Measurements from ENCODE around the gene CKAP2.
A peak's percentile ranks its signal among the peaks of the same experiment; 100 is the strongest.
"Not testable (repeated sequence)": the region's sequence is repeated elsewhere in the genome, so short reads cannot be mapped to it uniquely, and the experiment has no call there.

The CKAP2 gene, protein sequence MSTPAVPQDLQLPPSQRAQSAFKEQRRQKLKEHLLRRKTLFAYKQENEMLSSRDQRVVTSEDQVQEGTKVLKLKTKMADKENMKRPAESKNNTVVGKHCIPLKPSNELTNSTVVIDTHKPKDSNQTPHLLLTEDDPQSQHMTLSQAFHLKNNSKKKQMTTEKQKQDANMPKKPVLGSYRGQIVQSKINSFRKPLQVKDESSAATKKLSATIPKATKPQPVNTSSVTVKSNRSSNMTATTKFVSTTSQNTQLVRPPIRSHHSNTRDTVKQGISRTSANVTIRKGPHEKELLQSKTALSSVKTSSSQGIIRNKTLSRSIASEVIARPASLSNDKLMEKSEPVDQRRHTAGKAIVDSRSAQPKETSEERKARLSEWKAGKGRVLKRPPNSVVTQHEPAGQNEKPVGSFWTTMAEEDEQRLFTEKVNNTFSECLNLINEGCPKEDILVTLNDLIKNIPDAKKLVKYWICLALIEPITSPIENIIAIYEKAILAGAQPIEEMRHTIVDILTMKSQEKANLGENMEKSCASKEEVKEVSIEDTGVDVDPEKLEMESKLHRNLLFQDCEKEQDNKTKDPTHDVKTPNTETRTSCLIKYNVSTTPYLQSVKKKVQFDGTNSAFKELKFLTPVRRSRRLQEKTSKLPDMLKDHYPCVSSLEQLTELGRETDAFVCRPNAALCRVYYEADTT

GRCh38 chr13:52454820-52455676 lies at the start of gene CKAP2:
Gene CKAP2 (plus strand): TSS chr13:52455478. CDS start chr13:52455557, 79 bp downstream.
- peak; percentile 93 for DNase-seq

DNA sequence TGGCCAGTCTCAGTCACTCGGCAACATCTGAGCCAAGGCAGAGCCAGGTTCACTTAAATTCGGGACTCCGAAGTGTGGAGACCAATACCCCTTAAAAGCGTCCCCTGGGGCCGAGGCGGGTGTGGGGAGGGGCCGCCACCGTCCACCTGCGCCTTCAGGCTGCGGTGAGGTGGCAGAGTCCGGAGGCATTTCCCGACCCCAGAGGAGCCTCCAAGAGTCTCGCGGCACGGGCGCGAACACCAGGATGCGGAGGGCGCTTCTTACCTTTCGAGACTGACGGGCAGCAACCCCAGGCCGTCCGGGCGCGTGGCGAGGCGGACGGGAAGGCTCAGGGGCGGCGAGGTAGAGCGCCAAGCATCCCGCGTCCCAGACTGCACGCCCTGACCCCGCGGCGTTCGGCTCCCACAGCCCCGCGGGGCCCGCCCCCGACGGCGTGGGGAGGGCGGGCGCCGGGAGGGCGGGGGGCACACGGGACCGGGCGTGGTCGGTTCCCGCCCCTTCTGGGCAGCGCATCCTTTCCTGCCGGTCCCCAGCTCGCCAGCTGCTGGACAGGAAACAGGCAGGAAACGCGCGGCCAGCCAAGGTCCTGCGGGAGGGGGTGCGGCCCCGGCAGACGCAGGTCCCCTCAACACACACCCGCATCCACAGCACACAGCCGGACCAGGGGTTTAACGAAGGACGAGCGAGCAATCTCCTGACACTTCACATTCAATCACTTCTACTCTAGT lies 49.3 kb upstream of the CKAP2 start, which contains the start of gene THSD1:
TSS of gene THSD1 (minus strand) at position 406 of the 728 bp plus-strand sequence. CDS start 3,572 bp downstream, outside the sequence.
- no peak for DNase-seq

DNA sequence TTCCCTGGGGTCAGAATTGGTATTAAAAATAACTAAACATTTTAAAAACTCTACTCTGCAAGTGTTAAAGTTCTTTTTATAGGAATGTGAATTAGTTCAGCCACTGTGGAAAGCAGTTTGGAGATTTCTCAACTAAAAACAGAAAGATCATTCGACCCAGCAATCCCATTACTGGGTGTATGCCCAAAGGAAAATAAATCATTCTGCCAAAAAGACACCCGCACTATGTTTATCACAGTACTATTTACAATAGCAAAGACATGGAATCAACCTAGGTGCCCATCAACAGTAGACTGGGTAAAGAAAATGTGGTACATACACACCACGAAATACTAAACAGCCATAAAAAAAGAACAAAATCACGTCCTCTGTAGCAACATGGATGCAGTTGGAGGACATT lies 48.6 kb upstream of the CKAP2 start:
- DNase-seq, result no peak

GRCh38 chr13:52407436-52407835 lies 47.8 kb upstream of the CKAP2 start:
- DNase-seq, result not testable (repeated sequence)

DNA sequence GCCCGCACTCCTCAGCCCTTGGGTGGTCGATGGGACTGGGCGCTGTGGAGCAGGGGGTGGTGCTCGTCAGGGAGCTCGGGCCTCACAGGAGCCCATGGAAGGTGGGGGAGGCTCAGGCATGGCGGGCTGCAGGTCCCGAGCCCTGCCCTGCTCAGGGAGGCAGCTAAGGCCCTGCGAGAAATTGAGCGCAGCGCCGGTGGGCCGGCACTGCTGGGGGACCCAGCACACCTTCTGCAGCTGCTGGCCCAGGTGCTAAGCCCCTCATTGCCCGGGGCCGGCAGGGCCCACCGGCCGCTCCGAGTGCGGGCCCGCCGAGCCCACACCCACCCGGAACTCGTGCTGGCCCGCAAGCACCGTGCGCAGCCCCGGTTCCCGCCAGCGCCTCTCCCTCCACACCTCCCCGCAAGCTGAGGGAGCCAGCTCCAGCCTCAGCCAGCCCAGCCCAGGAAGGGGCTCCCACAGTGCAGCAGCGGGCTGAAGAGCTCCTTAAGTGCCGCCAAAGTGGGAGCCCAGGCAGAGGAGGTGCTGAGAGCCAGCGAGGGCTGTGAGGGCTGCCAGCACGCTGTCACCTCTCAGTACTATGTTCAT lies 47.1 kb upstream of the CKAP2 start:
- not testable (repeated sequence) for DNase-seq

- DNase-seq, result no peak
These were observed 43.6 kb upstream of the CKAP2 start for GRCh38 chr13:52411629-52412028.

DNA sequence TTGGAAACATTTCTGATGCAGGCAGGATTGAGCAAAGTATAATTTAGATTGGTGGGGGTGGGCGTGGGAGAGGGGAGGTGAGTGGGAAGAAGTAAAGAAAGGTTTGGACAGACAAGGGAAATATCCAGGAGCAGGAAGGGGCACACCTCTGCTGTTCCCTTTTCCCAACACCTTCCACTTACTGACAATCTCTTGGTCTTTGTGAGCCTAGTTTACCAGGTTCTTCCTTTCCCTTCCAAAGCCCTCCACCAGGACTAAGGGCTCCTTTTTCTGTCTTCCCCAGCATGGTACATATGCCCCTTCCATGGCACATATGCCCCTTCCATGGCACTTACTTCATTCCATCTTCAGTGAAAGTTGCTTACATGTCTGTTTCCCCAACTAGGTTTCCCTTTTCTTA lies 43.1 kb upstream of the CKAP2 start:
- DNase-seq, result no peak

- no peak for DNase-seq
These were observed 41.2 kb upstream of the CKAP2 start for GRCh38 chr13:52414051-52414450.

- no peak for DNase-seq
These were observed 40.3 kb upstream of the CKAP2 start for GRCh38 chr13:52414963-52415362.

DNA sequence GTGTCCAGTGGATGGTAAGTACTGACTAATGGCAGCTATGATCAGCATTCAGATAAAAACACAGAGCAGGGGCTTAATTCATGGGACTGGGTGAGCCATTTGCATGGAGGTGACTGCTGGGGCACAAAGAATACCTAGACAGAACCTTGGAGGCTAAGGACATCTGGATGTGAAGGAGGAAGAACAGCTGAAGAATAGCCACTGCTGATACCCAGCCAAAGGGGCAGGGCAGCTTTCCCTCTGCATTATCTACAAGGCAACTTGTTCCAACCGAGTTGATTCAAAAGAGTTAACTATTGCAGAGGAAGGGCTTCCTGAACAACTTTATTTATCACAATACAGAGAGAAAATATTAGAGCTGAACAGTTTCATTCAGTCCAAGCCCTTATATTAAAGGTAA lies 36.2 kb upstream of the CKAP2 start:
- DNase-seq, result no peak

GRCh38 chr13:52421216-52421615 lies 34.1 kb upstream of the CKAP2 start:
- no peak for DNase-seq

DNA sequence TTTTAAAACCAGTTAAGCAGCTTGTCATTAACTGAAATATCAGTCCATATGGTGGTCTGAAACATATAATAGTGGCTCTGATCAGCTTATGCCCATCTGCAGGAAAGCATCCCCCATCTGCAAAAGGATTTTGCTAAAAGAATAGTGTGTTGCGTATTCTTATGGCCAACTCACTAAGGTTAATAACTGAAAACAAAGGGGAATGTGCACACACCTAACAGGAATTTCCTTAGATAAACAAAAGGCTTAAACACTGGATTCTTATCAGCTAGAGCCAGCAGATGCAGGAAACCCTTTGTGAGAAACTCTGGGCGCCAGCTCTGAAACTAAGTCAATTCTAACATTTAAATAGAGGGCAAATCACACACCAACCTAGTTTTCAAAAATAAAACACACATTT lies 27.0 kb upstream of the CKAP2 start:
- no peak for DNase-seq

DNA sequence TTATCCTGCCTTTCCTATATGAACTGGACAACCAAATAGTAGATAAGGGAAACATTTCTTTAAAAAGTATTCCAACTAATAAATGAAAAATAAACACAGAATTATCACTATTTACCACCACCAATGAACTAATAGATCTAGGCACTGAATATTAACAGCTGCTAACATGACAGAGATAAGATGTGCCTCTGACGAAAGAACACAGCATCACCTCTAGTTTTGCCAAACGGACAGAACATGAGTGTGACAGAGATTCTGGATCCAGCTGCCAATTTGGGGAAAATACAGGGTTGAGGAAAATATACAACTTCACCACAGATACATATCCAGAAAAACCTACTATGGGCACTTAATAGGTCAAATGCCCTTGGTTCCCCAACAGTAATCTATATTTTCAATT lies 22.8 kb upstream of the CKAP2 start:
- no peak for DNase-seq

DNA sequence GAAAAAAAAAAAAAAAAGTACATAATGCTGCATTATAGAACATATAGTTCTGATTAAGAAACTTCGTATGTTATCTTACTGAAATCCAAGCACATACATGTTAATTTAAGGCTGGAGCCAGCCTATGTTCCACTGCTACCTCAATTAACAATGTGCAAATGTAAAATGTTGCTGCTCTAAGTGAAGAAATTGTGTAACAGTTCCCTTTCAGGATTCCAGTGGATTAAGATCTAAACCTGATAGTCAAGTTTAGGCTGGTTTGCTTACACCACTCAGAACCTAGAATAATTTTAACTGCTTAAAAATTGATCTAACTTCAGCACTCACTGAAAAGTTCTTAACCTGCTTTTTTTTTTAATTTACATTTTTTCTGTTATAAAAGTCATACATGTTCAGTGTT lies 9.0 kb upstream of the CKAP2 start:
- no peak for DNase-seq

DNA sequence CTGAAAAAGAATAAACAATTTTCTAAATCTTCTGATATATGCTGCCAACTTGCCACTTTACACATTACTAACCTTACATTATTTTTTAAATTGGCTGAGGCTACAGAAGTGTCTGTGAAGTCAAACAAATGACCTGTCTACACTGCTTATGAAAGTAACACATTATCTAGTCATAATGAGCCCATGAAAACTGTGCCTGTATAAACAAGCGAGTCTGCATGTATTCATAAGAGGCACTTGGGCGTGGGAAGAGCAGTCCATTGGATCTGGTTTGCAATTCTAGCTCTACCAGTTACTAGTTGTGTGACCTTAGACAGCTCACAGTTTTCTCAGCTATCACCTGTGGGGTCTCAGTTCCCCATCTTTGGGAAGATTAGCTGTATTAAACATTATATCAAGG lies 7.9 kb upstream of the CKAP2 start:
- DNase-seq, result no peak

DNA sequence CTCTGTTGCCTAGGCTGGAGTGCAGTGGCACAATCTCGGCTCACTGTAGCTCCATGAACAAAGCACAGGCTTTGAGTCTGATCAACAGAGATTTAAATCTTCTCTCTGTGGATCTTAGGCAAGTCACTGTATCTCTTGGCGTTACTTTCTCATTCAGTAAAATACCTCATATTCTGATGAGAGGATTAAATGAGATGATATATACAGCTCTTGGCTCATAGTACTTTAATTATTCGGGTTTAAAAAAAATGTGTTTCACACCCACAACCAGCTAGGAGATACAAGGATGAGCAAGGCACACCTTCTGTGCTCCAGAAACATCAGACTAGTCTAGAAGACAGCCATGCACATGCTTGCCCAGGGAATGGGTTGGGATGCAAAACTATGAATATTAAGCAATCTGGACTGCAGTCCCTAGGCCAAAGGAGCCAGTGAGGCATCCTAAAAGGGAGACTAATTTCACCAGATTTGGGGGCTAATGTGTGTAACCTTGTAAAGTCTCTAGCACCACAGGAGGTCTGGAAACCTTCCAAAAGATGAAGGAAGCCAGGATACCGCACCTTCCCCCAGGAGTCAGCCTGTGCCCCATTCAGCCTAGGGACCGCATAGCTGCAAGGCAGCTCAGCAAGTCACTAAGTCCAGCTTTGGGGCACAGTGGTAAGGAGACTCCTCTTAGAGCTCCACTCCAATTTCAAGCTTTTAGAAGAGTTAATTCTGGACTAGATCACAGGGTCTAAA lies 7.3 kb upstream of the CKAP2 start:
- no peak for DNase-seq

DNA sequence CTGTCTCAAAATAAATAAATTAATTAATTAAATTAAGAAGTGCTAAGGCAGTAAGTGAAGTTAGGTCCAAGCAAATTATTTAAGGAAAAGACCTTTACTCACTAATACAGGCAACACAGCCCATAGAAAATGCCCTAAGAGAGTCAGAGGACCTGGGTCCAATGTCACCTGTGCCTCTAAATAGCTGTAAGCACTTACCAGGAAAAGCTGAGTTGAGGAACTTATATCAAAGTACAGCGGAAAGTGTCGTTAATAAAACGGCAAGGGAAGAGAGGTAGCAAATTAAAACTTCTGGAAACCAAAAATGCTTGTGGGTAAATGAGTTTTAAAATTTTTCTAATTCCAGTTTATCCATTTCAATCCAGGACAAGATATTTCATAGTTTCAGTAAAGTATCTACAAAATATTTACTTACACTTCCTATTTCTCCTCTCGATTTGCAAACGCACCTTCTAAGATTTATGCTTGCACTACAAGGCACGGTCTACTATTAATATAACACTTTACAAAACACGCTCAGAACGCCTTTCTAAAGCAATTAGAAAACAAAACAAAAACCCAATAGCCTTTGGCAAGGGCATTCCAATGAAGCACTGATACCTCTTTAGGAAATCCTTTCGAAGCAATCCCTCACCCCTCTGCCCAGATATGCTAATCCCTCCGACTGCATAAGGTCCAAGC lies 5.8 kb upstream of the CKAP2 start:
- DNase-seq, result no peak

- DNase-seq, result peak; percentile 46
These were observed 5.1 kb upstream of the CKAP2 start, which contains the start of gene VPS36 for GRCh38 chr13:52450012-52450792. Gene VPS36 (minus strand): TSS chr13:52450634. CDS start chr13:52450594, 40 bp downstream.

DNA sequence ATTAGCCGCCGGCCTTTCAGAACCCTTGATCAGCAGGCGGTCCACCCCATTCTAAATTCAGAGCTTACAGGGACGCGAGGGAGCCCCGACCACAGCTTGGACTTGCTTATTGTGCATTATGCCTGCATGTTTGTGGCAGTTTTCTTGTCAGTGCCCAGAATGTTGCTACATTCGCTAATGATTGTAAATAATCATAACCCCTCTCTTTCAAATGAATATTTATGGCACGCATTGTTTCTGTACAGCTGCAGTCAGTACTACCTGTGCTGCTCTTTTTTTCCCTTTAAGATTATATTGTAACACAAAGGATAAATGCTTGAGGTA lies 4.5 kb upstream of the CKAP2 start:
- no peak for DNase-seq

Data from SIG-M5 (cell line).